CD1c-positive myeloid dendritic cell (primary cell): Measurements from ENCODE around the gene ANKRD16.
A peak's percentile ranks its signal among the peaks of the same experiment; 100 is the strongest.
"Not testable (repeated sequence)": the region's sequence is repeated elsewhere in the genome, so short reads cannot be mapped to it uniquely, and the experiment has no call there.

Source experiments
- DNase-seq: peaks from one replicate; pipeline ENCODE4 v3.0.0-alpha.2; 2016; ENCODE audit errors: extremely low spot score

The ANKRD16 gene

GRCh38 chr10:5876181-5876768 is 13.4 kb downstream of the ANKRD16 start:
- DNase-seq = no peak

GRCh38 chr10:5873515-5873995 is 16.1 kb downstream of the ANKRD16 start:
- DNase-seq = peak; percentile 84

- no peak for DNase-seq
Measured at GRCh38 chr10:5871596-5871995, 18.1 kb downstream of the ANKRD16 start.

GRCh38 chr10:5869156-5869555 is 20.5 kb downstream of the ANKRD16 start:
- DNase-seq = no peak

- not testable (repeated sequence) for DNase-seq
Measured at GRCh38 chr10:5868383-5868782, 21.3 kb downstream of the ANKRD16 start.

- peak; percentile 36 for DNase-seq
Measured at GRCh38 chr10:5867091-5867615, 22.5 kb downstream of the ANKRD16 start.

GRCh38 chr10:5866451-5867081 is 23.1 kb downstream of the ANKRD16 start:
- not testable (repeated sequence) for DNase-seq

- not testable (repeated sequence) for DNase-seq
Measured at GRCh38 chr10:5862981-5863685, 26.6 kb downstream of the ANKRD16 start.

- no peak for DNase-seq
Measured at GRCh38 chr10:5862360-5862961, 27.2 kb downstream of the ANKRD16 start.

- DNase-seq = peak; percentile 50
Measured at GRCh38 chr10:5860066-5860465, 29.6 kb downstream of the ANKRD16 start.

- no peak for DNase-seq
Measured at GRCh38 chr10:5858811-5859210, 30.9 kb downstream of the ANKRD16 start.

- no peak for DNase-seq
Measured at GRCh38 chr10:5856701-5857004, 33.0 kb downstream of the ANKRD16 start.

GRCh38 chr10:5855979-5856700 is 33.6 kb downstream of the ANKRD16 start:
- DNase-seq = no peak

- DNase-seq = no peak
Measured at GRCh38 chr10:5854131-5854475, 35.6 kb downstream of the ANKRD16 start.

GRCh38 chr10:5846667-5847066 is 43.0 kb downstream of the ANKRD16 start:
- not testable (repeated sequence) for DNase-seq

GRCh38 chr10:5844345-5845055 is 45.2 kb downstream of the ANKRD16 start:
- DNase-seq = no peak

GRCh38 chr10:5843686-5844344 is 45.9 kb downstream of the ANKRD16 start:
- DNase-seq = no peak

GRCh38 chr10:5841965-5842364 is 47.7 kb downstream of the ANKRD16 start:
- no peak for DNase-seq

GRCh38 chr10:5840314-5841307 is 49.1 kb downstream of the ANKRD16 start:
- peak; percentile 47 for DNase-seq
